Astrocyte of the spinal cord (primary cell): ENCODE measurements around the gene NARS2.

Source experiments
- DNase-seq: peaks from one replicate; pipeline ENCODE4 v3.0.0; 2011; ENCODE audit warnings: low read depth, low spot score
- H3K4me3 ChIP-seq: 2 replicates; pipeline ENCODE4 v1.5.1; 2011; ENCODE audit warnings: low read depth, mild to moderate bottlenecking, low read length, moderate library complexity
- CTCF ChIP-seq: IDR thresholded peaks from 2 replicates; pipeline ENCODE4 v1.5.1; 2012; ENCODE audit warnings: low read depth, mild to moderate bottlenecking, low read length, inconsistent platforms
- in situ Hi-C: cut with HindIII; loops from 2 replicates; pipeline ENCODE4 v1.10.0; 2017; ENCODE audit warnings: low sequenced_read_pairs

Gene NARS2

GRCh38 chr11:78450866-78451265, 123.8 kb downstream of the NARS2 start:
- no peak for DNase-seq

GRCh38 chr11:78449866-78450265, 124.8 kb downstream of the NARS2 start:
- no peak for TF ChIP-seq CTCF
- no peak for DNase-seq
- in situ Hi-C loops = no loop called here
- H3K4me3 ChIP-seq = no peak overlapping the region

More at GRCh38 chr11:78450866-78451265, 123.8 kb downstream of the NARS2 start:
- H3K4me3 ChIP-seq = no peak overlapping the region
- no peak for TF ChIP-seq CTCF
- in situ Hi-C loops = no loop called here

GRCh38 chr11:78446210-78446609, 128.5 kb downstream of the NARS2 start:
- no peak overlapping the region for H3K4me3 ChIP-seq
- no peak for TF ChIP-seq CTCF
- in situ Hi-C loops = no loop called here
- DNase-seq = no peak

GRCh38 chr11:78444726-78445125, 129.9 kb downstream of the NARS2 start:
- no peak for DNase-seq
- no peak overlapping the region for H3K4me3 ChIP-seq
- in situ Hi-C loops = no loop called here
- TF ChIP-seq CTCF = no peak

GRCh38 chr11:78441956-78442355, 132.7 kb downstream of the NARS2 start:
- H3K4me3 ChIP-seq = no peak overlapping the region
- no peak for DNase-seq
- TF ChIP-seq CTCF = no peak
- in situ Hi-C loops = no loop called here

GRCh38 chr11:78438298-78438975, 136.2 kb downstream of the NARS2 start:
- in situ Hi-C loops = no loop called here
- DNase-seq = no peak
- no peak overlapping the region for H3K4me3 ChIP-seq
- TF ChIP-seq CTCF = no peak
